Hepatocyte (in vitro differentiated cells): Measurements from ENCODE around the gene PAX5. TPM values are rescaled to one million over a fixed set of nuclear protein-coding genes. Genes with fewer than 3 reads are reported as not detected.

Experiments used
- DNase-seq: peaks from one replicate; pipeline ENCODE4 v3.0.0-alpha.2; 2016; ENCODE audit warnings: low spot score
- H2AFZ ChIP-seq: fragments of 200-600 bp; sonication (generic); 2 replicates; pipeline ENCODE4 v1.6.0; 2016; ENCODE audit warnings: antibody characterized with exemption, mild to moderate bottlenecking
- H3K27ac ChIP-seq: fragments of 200-600 bp; sonication (generic); 2 replicates; pipeline ENCODE4 v1.5.1; 2016; ENCODE audit warnings: mild to moderate bottlenecking
- H3K27me3 ChIP-seq: fragments of 200-600 bp; sonication (generic); 2 replicates; pipeline ENCODE4 v1.6.1; 2016
- H3K36me3 ChIP-seq: fragments of 200-600 bp; sonication (generic); replicated peaks from 2 replicates; pipeline ENCODE4 v1.5.1; 2016; ENCODE audit warnings: low read depth; ENCODE audit not compliant: insufficient read depth
- H3K4me1 ChIP-seq: fragments of 200-600 bp; sonication (generic); 2 replicates; pipeline ENCODE4 v1.5.1; 2016; ENCODE audit warnings: mild to moderate bottlenecking, moderate library complexity; ENCODE audit not compliant: insufficient read depth
- H3K4me2 ChIP-seq: fragments of 200-600 bp; sonication (generic); 2 replicates; pipeline ENCODE4 v1.6.0; 2016
- H3K4me3 ChIP-seq: fragments of 200-600 bp; sonication (generic); 2 replicates; pipeline ENCODE4 v1.5.1; 2016; ENCODE audit warnings: mild to moderate bottlenecking
- H3K79me2 ChIP-seq: fragments of 200-600 bp; sonication (generic); 2 replicates; pipeline ENCODE4 v1.6.0; 2017; ENCODE audit warnings: mild to moderate bottlenecking
- H3K9me2 ChIP-seq: fragments of 200-600 bp; sonication (generic); replicated peaks from 2 replicates; pipeline ENCODE4 v1.6.0; 2017; ENCODE audit warnings: mild to moderate bottlenecking; ENCODE audit not compliant: insufficient read depth
- H3K9me3 ChIP-seq: fragments of 200-600 bp; sonication (generic); 2 replicates; pipeline ENCODE4 v1.5.1; 2016; ENCODE audit warnings: low read depth, mild to moderate bottlenecking
- H4K20me1 ChIP-seq: fragments of 200-600 bp; sonication (generic); 2 replicates; pipeline ENCODE4 v1.6.0; 2016; ENCODE audit warnings: mild to moderate bottlenecking; ENCODE audit not compliant: insufficient read depth, poor library complexity, severe bottlenecking
- CTCF ChIP-seq: fragments of 200-600 bp; sonication (generic); IDR thresholded peaks from 2 replicates; pipeline ENCODE4 v1.5.1; 2016; ENCODE audit warnings: antibody characterized with exemption, mild to moderate bottlenecking; ENCODE audit not compliant: poor library complexity
- EZH2 ChIP-seq: fragments of 200-600 bp; sonication (generic); IDR thresholded peaks from 2 replicates; pipeline ENCODE4 v1.6.1; 2016; ENCODE audit warnings: antibody characterized with exemption, mild to moderate bottlenecking, borderline replicate concordance
- EZH2phosphoT487 ChIP-seq: fragments of 200-600 bp; sonication (generic); IDR thresholded peaks from one replicate; pipeline ENCODE4 v1.6.1; 2018; ENCODE audit warnings: antibody characterized with exemption, mild to moderate bottlenecking, low read depth, moderate library complexity; ENCODE audit not compliant: unreplicated experiment, severe bottlenecking
- WGBS: methylation state at CpG from one replicate; pipeline ENCODE4 v1.1.6; 2016; ENCODE audit warnings: low lambda C conversion rate; ENCODE audit errors: missing lambda C conversion rate; 5-methylcytosine and 5-hydroxymethylcytosine counted together
- polyA plus RNA-seq: library from polyadenylated mRNA; unstranded; fragments of >200 nt; fragmentation: Nextera tagmentation; extraction: Ambion mirVana; gene quantifications from 2 replicates; pipeline ENCODE4 v1.2.1, GENCODE V29; 2016
- total RNA-seq: library from RNA; depleted of rRNA; stranded (reverse); fragments of >200 nt; gene quantifications from 2 replicates; pipeline ENCODE4 v1.2.3, GENCODE V29; 2014

The PAX5 gene
- total and polyA plus RNA-seq, 2 experiments from 2014 or later, result not detected

DNA sequence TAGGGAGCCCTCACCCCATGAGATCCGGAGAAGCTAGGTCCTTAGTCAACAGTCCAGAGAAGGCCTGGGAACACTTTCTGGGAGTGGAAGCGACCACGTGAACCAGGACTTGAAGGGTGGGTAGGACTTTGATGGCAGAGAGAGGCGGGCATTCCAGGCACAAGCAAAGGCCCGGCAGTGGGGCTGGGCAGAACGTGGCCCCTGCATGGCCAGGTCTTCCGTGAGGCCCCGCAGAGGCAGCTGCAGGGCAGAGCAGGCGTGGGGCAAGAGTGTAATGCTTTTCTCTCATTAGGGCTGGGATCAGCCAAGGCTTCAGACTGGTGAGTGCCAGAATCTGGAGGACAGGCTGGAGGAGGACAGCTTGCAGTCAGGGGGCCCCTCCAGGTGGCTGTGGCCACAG, 184.1 kb downstream of the PAX5 start:
- Histone ChIP-seq H4K20me1 (no peaks in the 10 kb centered on the region), H3K27ac (no peak overlapping the region), H3K4me3 (no peak overlapping the region), H3K36me3 (no peaks in the 10 kb centered on the region), H3K79me2 (no peaks in the 10 kb centered on the region), H3K27me3 (peaks cover 7% of the 10 kb centered on the region), H3K9me3 (no peaks in the 10 kb centered on the region), H2AFZ (no peak overlapping the region), H3K4me2 (no peak overlapping the region), H3K4me1 (no peaks in the 10 kb centered on the region), H3K9me2 (no peaks in the 10 kb centered on the region)
- WGBS, result 96% methylated on average over 9 of the region's 9 CpGs
- no peak for DNase-seq
- TF ChIP-seq EZH2phosphoT487, result no peak
- TF ChIP-seq EZH2, result no peak
- TF ChIP-seq CTCF, result no peak

DNA sequence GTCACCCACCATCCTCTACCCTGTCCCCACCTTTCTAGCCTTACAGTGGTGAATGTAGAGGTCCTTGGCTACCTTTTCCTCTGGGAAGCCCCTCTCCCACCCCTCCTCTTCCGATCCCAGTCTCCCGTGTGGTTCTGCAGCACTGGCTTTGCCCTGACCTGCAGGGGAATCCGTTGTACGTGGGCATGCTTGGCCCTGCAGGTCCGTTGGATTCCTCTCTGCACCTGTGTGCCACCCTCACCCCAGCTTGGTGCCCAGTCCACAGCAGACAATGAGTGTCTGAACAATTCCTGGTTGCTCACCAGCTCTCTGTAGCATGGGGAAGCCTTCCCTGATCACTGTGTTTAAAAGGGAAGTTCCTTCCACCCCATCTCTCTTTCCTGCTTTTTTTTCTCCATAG, 185.1 kb downstream of the PAX5 start:
- Histone ChIP-seq H3K9me3 (no peaks in the 10 kb centered on the region), H3K27ac (no peak overlapping the region), H3K36me3 (no peaks in the 10 kb centered on the region), H3K79me2 (no peaks in the 10 kb centered on the region), H3K4me3 (no peak overlapping the region), H3K9me2 (no peaks in the 10 kb centered on the region), H4K20me1 (no peaks in the 10 kb centered on the region), H3K4me1 (no peaks in the 10 kb centered on the region), H3K27me3 (peaks cover 6% of the 10 kb centered on the region), H2AFZ (no peak overlapping the region), H3K4me2 (no peak overlapping the region)
- DNase-seq, result no peak
- WGBS, result 92% methylated on average over 5 of the region's 5 CpGs
- TF ChIP-seq EZH2phosphoT487 (no peak), EZH2 (no peak), CTCF (no peak)

DNA sequence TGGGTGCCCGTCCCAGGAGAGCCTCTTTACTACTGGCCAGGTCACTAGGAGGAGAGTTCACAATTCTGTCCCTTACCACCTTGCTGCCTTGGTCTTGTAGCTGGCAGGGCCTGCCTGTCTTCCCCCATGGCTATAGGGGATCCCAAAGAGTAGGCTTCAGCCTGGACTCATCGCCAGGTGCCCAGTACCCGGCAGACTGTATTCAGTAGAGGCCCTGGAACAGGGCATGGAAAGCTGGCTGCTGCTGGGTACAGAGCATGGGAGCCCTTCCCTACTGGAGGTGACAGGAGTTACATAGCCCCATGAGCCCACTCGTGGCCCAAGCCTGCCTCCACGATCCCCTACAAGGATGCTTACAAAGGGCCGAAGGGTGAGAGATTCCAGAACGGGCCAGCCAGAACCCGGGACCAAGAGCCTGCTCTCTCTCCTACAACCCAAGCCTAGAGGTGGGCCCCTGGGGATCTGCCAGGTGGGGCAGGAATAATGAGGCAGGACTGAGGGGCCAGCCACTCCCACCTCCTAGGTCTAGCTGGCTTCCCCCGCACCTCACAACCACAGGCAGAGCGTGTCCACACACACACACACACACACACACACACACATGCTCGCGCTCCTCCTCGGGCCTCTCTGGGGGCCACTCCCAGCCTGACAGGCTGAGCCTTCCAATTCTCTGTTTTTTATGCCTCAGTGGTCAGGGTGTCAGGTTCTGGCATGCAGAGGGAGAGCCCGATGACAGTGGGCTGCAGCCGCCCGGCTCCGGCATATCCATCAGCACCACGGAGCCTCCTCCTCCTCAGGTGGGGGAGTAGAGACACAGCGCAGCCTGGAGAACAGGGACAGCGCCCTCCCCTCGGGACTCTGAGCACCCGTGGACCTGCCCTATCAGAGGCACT, 186.0 kb downstream of the PAX5 start:
- Histone ChIP-seq H3K9me3 (no peaks in the 10 kb centered on the region), H4K20me1 (no peaks in the 10 kb centered on the region), H3K4me2 (no peak overlapping the region), H3K79me2 (no peaks in the 10 kb centered on the region), H2AFZ (no peak overlapping the region), H3K4me1 (no peaks in the 10 kb centered on the region), H3K9me2 (no peaks in the 10 kb centered on the region), H3K27me3 (no peaks in the 10 kb centered on the region), H3K27ac (no peak overlapping the region), H3K36me3 (no peaks in the 10 kb centered on the region), H3K4me3 (no peak overlapping the region)
- DNase-seq, result no peak
- no peak for TF ChIP-seq EZH2phosphoT487
- TF ChIP-seq EZH2, result no peak
- TF ChIP-seq CTCF, result no peak
- 56% methylated on average over 19 of the region's 22 CpGs for WGBS
